Parathyroid adenoma (tissue), 2 donors: ENCODE measurements around the gene PNKD.
"Not testable (repeated sequence)": the region's sequence is repeated elsewhere in the genome, so short reads cannot be mapped to it uniquely, and the experiment has no call there.

Experiments
- H2AFZ ChIP-seq: fragments of 300-600 bp; sonication (generic); one replicate; pipeline ENCODE4 v1.7.0; 2017; ENCODE audit warnings: antibody characterized with exemption, mild to moderate bottlenecking
- H3K27ac ChIP-seq: fragments of 300-600 bp; sonication (generic); one replicate; pipeline ENCODE4 v1.7.0; 2017
- H3K27me3 ChIP-seq: fragments of 300-600 bp; sonication (generic); one replicate; pipeline ENCODE4 v1.7.0; 2017; ENCODE audit warnings: low read length; ENCODE audit not compliant: control insufficient read depth, insufficient read depth
- H3K36me3 ChIP-seq: fragments of 300-600 bp; sonication (generic); one replicate; pipeline ENCODE4 v1.7.0; 2017; ENCODE audit warnings: low read length; ENCODE audit not compliant: control insufficient read depth, insufficient read depth
- H3K4me1 ChIP-seq: fragments of 300-600 bp; sonication (generic); one replicate; pipeline ENCODE4 v1.7.0; 2017; ENCODE audit warnings: control low read depth
- H3K4me2 ChIP-seq: fragments of 300-600 bp; sonication (generic); one replicate; pipeline ENCODE4 v1.7.0; 2017; ENCODE audit warnings: low read length
- H3K4me3 ChIP-seq: fragments of 300-600 bp; sonication (generic); one replicate; pipeline ENCODE4 v1.7.0; 2017; ENCODE audit warnings: low read depth, low read length
- H3K79me2 ChIP-seq: fragments of 300-600 bp; sonication (generic); one replicate; pipeline ENCODE4 v1.7.0; 2017; ENCODE audit warnings: control low read depth
- H3K9ac ChIP-seq: fragments of 300-600 bp; sonication (generic); one replicate; pipeline ENCODE4 v1.7.0; 2017; ENCODE audit warnings: mild to moderate bottlenecking
- H3K9me3 ChIP-seq: fragments of 300-600 bp; sonication (generic); one replicate; pipeline ENCODE4 v1.7.0; 2017; ENCODE audit warnings: low read length; ENCODE audit not compliant: control insufficient read depth
- TF ChIP-seq, protein P1 (sequence below): fragments of 300-600 bp; sonication (generic); IDR thresholded peaks from one replicate; pipeline ENCODE4 v1.7.0; 2017; ENCODE audit warnings: antibody characterized with exemption, mild to moderate bottlenecking
- donor health status: primary hyperparathyroidism.

The PNKD gene

DNA sequence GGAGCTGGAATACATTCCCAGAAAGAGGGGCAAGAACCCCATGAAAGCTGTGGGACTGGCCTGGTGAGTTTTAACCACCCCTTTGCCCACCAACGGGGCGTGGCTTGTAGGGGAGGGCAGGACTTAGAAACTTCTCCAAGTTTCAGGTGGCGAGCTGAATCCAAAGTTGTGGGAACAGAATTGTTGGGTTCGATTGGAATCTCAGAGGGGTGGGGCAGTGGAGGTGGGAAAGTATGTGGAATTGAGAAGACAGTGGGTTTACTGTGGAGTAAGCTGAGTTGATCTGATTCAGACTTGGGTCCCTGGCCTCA, 1.1 kb downstream of the PNKD start:
- Histone ChIP-seq H3K4me3 (peak overlapping the region; percentile 96), H3K9ac (no peak overlapping the region), H3K79me2 (peaks cover 8% of the 10 kb centered on the region), H3K36me3 (no peaks in the 10 kb centered on the region), H3K27ac (no peak overlapping the region), H2AFZ (no peak overlapping the region), H3K27me3 (no peaks in the 10 kb centered on the region), H3K4me1 (peaks cover 8% of the 10 kb centered on the region), H3K4me2 (peak overlapping the region; percentile 79), H3K9me3 (no peaks in the 10 kb centered on the region)
- TF ChIP-seq, protein P1, sequence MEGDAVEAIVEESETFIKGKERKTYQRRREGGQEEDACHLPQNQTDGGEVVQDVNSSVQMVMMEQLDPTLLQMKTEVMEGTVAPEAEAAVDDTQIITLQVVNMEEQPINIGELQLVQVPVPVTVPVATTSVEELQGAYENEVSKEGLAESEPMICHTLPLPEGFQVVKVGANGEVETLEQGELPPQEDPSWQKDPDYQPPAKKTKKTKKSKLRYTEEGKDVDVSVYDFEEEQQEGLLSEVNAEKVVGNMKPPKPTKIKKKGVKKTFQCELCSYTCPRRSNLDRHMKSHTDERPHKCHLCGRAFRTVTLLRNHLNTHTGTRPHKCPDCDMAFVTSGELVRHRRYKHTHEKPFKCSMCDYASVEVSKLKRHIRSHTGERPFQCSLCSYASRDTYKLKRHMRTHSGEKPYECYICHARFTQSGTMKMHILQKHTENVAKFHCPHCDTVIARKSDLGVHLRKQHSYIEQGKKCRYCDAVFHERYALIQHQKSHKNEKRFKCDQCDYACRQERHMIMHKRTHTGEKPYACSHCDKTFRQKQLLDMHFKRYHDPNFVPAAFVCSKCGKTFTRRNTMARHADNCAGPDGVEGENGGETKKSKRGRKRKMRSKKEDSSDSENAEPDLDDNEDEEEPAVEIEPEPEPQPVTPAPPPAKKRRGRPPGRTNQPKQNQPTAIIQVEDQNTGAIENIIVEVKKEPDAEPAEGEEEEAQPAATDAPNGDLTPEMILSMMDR, result no peak

DNA sequence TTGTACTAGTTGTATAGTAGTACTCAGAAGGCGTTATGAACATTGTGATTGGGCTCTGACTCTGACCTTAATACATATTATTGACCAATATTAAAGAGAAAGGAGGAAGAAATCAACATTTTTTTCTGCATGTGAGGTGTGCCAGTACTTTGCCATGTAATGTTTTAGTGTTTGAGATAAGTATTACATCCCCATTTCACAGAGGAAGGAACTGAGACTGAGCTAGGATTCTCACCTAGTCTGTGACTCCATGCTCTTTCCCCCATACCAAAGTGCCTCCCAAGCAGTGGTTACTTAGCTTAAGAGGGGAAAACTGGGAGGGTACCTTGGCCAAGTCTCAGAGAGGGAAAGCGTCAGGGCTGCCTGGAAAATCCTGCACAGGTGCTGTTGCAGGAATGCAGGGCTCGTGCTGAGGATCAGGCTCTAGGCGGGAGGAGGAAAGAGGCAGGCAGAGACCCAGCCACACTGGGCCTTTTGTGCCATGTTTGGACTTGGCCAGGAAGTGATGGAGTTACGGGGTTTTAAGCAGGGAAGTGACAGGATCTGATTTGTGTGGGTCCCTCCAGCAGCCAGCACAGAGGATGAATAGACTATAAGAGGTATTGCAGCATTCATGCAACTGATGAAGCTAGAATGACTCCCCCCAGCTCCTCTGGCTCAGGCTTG, 1.7 kb downstream of the PNKD start:
- Histone ChIP-seq H3K36me3 (no peaks in the 10 kb centered on the region), H3K4me1 (peaks cover 8% of the 10 kb centered on the region), H3K9me3 (no peaks in the 10 kb centered on the region), H3K9ac (no peak overlapping the region), H2AFZ (no peak overlapping the region), H3K79me2 (peaks cover 8% of the 10 kb centered on the region), H3K4me2 (peak overlapping the region; percentile 79), H3K4me3 (no peak overlapping the region), H3K27ac (no peak overlapping the region), H3K27me3 (no peaks in the 10 kb centered on the region)
- TF ChIP-seq, protein P1, result no peak

DNA sequence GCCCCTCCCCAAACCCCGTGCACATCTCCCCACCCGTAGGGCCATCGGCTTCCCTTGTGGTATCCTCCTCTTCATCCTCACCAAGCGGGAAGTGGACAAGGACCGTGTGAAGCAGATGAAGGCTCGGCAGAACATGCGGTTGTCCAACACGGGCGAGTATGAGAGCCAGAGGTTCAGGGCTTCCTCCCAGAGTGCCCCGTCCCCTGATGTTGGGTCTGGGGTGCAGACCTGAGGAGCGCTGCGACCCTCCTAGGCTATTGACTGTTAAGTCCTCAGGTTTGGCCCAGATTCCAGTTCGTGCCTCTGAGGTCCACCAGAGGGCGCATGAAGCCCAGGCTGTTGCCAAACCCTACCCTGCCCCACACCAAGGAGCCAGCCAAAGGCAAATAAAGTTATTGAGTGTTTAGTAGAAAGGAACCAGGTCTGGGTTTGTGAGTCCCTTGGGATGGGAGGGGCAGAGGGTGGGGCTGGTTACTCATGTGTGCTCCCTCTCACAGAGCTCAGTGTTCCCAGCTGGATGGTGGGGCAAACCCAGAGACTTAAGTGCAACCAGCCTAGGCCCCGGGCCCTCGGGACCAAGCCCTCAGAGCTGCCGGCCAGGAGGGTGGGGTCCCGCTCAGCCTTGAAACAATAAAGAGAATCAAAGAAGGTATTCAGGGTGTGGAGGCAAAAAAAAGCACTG, 2.4 kb downstream of the PNKD start:
- TF ChIP-seq, protein P1, result peak; percentile 92
- Histone ChIP-seq H3K27me3 (no peaks in the 10 kb centered on the region), H3K79me2 (peaks cover 8% of the 10 kb centered on the region), H3K27ac (peak overlapping the region; percentile 9), H2AFZ (no peak overlapping the region), H3K9me3 (no peaks in the 10 kb centered on the region), H3K4me1 (peaks cover 8% of the 10 kb centered on the region), H3K36me3 (no peaks in the 10 kb centered on the region), H3K9ac (no peak overlapping the region), H3K4me2 (no peak overlapping the region), H3K4me3 (no peak overlapping the region)

DNA sequence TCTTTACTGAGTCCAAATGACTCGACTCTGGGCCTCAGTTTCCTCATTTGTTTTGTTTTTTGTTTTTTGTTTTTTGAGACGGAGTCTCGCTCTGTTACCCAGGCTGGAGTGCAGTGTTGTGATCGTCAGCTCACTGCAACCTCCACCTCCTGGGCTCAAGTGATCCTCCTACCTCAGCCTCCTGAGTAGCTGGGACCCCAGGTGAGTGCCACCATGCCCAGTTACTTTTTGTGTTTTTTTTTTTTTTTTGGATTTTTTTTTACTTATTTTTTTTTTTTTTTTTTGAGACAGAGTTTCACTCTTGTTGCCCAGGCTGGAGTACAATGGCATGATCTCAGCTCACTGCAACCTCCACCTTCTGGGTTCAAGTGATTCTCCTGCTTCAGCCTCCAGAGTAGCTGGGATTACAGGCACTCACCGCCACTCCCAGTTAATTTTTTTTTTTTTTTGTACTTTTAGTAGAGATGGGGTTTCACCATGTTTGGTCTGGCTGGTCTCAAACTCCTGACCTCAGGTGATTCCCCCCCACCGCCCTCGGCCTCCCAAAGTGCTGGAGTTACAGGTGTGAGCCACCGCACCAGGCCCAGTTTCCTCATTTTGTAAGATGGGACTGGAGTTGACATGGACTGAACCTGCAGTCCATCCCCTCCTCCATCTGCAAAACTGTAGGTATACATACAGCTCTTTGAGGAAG, 3.0 kb downstream of the PNKD start:
- not testable (repeated sequence) for H3K36me3 ChIP-seq, H3K4me1 ChIP-seq, H3K9ac ChIP-seq, H3K79me2 ChIP-seq, H3K27ac ChIP-seq, H3K4me3 ChIP-seq, H3K27me3 ChIP-seq, H2AFZ ChIP-seq, H3K9me3 ChIP-seq, H3K4me2 ChIP-seq

DNA sequence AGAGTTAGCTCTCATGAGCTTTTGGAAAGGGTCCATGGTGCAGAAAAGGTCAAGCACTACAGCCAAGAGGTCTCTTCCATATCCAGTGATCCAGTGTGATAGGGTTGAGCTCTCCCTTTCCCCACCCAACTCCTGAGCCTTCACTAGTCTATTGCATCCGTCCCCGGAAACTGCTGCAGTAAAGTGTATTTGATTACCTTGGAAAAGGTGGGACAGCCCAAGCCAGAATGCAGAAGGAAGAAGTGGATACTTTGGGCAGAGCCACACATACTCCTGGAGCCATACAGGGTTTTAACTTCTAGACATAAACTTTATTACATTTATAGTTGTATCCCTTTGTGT, 3.6 kb downstream of the PNKD start:
- Histone ChIP-seq H3K79me2 (peaks cover 8% of the 10 kb centered on the region), H3K9me3 (no peaks in the 10 kb centered on the region), H2AFZ (no peak overlapping the region), H3K27me3 (no peaks in the 10 kb centered on the region), H3K9ac (no peak overlapping the region), H3K27ac (no peak overlapping the region), H3K4me1 (peaks cover 8% of the 10 kb centered on the region), H3K4me3 (no peak overlapping the region), H3K4me2 (no peak overlapping the region), H3K36me3 (no peaks in the 10 kb centered on the region)
- TF ChIP-seq, protein P1, result no peak
